SU-DHL-6 (cell line): ENCODE data around the gene TMCO1.

Experiments
- CTCF ChIP-seq: fragments of 200-600 bp; sonication (generic); IDR thresholded peaks from one replicate; pipeline ENCODE4 v1.5.1; 2017; ENCODE audit warnings: antibody characterized with exemption, mild to moderate bottlenecking, low read length, moderate library complexity; ENCODE audit not compliant: insufficient read depth, poor library complexity, severe bottlenecking
- EZH2phosphoT487 ChIP-seq: fragments of 200-600 bp; sonication (generic), shearing (Covaris generic); conservative IDR thresholded peaks from 2 replicates; pipeline ENCODE4 v1.6.1; 2018; ENCODE audit warnings: mild to moderate bottlenecking, antibody characterized with exemption, low read length, moderate library complexity, mixed read lengths

GRCh38 chr1:165688046-165688445, 80.6 kb downstream of the TMCO1 start:
- TF ChIP-seq EZH2phosphoT487 = no peak
- no peak for TF ChIP-seq CTCF
